ENCODE data around the gene FGB. TPM values are rescaled to one million over a fixed set of nuclear protein-coding genes. Genes with fewer than 3 reads are reported as not detected.
"Not testable (repeated sequence)": the region's sequence is repeated elsewhere in the genome, so short reads cannot be mapped to it uniquely, and the experiment has no call there.

Gene FGB
- polyA plus RNA-seq, 1 donor: not detected

DNA sequence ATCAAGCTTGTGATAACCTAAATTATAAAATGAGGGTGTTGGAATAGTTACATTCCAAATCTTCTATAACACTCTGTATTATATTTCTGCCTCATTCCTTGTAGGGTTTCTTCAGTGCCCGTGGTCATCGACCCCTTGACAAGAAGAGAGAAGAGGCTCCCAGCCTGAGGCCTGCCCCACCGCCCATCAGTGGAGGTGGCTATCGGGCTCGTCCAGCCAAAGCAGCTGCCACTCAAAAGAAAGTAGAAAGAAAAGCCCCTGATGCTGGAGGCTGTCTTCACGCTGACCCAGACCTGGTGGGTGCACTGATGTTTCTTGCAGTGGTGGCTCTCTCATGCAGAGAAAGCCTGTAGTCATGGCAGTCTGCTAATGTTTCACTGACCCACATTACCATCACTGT lies 2.9 kb downstream of the FGB start:
- no peak for DNase-seq (ENCODE audit: low read depth)

DNA sequence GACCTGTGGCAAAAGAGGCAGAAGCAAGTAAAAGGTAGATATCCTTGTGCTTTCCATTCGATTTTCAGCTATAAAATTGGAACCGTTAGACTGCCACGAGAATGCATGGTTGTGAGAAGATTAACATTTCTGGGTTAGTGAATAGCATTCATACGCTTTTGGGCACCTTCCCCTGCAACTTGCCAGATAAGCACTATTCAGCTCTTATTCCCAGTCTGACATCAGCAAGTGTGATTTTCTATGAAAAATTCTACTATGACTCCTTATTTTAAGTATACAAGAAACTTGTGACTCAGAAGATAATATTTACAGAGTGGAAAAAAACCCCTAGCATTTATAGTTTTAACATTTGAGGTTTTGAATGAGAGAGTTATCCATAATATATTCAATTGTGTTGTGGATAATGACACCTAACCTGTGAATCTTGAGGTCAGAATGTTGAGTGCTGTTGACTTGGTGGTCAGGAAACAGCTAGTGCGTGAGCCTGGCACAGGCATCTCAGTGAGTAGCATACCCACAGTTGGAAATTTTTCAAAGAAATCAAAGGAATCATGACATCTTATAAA lies 3.9 kb downstream of the FGB start:
- DNase-seq (ENCODE audit: low read depth): no peak

DNA sequence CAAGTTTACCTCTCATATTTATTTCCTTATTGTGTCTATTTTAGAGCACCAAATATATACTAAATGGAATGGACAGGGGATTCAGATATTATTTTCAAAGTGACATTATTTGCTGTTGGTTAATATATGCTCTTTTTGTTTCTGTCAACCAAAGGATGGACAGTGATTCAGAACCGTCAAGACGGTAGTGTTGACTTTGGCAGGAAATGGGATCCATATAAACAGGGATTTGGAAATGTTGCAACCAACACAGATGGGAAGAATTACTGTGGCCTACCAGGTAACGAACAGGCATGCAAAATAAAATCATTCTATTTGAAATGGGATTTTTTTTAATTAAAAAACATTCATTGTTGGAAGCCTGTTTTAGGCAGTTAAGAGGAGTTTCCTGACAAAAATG lies 6.2 kb downstream of the FGB start:
- no peak for DNase-seq (ENCODE audit: low read depth)

DNA sequence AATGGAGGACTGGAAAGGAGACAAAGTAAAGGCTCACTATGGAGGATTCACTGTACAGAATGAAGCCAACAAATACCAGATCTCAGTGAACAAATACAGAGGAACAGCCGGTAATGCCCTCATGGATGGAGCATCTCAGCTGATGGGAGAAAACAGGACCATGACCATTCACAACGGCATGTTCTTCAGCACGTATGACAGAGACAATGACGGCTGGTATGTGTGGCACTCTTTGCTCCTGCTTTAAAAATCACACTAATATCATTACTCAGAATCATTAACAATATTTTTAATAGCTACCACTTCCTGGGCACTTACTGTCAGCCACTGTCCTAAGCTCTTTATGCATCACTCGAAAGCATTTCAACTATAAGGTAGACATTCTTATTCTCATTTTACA lies 6.8 kb downstream of the FGB start:
- DNase-seq (ENCODE audit: low read depth): no peak

- DNase-seq (ENCODE audit: low read depth): no peak
Observed at GRCh38 chr4:154573190-154573870, 10.5 kb downstream of the FGB start.

DNA sequence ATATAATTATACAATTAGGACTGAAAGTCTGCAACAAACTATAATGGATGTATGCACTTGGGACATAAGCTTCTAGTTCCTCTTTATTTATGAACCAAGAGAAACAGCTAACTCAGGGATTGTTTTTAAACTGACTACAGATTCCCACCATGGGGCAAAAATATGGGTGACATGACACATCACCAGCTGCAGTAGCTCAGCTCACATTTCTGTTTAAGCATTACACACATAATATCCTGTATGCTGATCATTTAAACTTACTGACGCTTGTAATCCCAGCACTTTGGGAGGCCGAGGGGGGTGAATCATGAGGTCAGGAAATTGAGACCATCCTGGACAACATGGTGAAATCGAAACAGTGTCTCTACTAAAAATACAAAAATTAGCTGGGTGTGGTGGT lies 11.5 kb downstream of the FGB start:
- DNase-seq (ENCODE audit: low read depth): no peak

- DNase-seq (ENCODE audit: low read depth): no peak
Observed at GRCh38 chr4:154577324-154577723, 14.5 kb downstream of the FGB start.

DNA sequence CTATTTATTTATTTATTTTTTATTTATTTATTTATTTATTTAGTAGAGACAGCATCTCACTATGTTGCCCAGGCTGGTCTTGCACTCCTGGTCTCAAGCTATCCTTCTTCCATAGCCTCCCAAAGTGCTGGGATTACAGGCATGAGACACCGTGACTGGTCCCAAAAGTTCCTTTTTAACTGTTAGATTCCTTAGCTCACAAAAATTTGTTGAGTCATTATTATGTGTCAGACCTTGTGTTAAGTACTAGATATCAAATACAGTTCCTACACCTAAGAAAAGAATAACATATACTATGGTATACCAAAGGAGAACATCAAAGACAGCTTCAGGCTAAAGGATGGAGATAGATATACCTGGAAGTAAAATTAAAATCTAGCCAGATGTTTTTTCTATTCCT lies 16.1 kb downstream of the FGB start:
- DNase-seq (ENCODE audit: low read depth): no peak

- DNase-seq (ENCODE audit: low read depth): no peak
Observed at GRCh38 chr4:154579927-154580326, 17.1 kb downstream of the FGB start.

- DNase-seq (ENCODE audit: low read depth): no peak
Observed at GRCh38 chr4:154582723-154583122, 19.9 kb downstream of the FGB start.

DNA sequence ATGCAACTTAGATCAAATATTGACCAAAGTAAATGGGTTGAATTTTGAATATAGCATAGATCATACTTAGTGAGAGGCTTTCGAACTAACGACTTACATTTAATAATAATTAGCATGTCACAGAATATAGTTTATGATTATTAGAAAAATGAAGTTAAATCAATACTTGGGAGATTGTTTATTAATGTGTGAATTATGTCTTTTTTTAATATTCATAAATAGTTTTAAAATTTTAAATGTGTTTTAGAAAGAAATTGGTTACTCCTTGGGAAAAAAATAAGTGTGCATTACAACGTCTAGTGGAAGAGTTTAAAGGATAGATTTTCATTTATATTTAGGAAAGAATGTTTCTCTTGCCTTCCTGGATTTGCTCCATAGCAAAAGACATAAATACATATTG lies 20.4 kb downstream of the FGB start:
- no peak for DNase-seq (ENCODE audit: low read depth)

DNA sequence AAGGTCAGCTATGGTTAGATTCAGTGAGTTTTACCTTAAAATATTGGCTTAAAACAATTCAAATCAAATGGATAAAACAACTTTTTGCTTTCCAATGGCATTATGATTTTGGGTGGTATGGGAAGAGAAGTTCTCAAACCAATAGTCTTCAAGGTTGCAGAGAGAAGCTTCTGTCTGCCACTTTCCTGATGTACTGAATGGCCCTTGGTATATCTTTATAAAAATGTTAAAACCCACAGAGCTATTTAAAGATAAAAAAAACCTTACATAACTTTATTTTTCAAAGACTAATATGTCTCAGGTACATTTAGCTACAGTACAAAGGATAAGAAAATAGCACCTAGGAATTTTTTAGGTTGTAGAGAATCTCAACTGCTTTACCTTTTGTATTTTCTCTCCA lies 20.9 kb downstream of the FGB start:
- DNase-seq (ENCODE audit: low read depth): no peak

DNA sequence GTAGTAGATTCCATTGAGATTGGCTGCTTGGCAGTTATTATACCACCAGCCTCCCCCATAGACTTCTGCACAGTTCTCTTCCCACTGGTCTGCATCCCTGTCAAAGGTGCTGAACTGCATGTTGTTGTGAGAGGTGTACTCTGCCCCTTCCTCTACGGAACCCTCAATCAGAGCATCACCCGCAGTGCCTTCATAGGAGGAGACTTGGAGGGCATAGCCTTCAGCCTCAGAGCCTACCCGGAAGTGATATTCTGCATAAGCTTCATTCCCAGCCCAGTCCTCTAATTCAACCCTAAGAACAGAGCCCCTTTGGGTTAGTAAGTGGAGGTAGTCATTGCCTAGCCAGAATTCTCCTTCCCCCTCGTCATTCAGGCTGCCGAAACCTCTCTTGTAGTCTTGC lies 21.4 kb downstream of the FGB start:
- DNase-seq (ENCODE audit: low read depth): no peak

DNA sequence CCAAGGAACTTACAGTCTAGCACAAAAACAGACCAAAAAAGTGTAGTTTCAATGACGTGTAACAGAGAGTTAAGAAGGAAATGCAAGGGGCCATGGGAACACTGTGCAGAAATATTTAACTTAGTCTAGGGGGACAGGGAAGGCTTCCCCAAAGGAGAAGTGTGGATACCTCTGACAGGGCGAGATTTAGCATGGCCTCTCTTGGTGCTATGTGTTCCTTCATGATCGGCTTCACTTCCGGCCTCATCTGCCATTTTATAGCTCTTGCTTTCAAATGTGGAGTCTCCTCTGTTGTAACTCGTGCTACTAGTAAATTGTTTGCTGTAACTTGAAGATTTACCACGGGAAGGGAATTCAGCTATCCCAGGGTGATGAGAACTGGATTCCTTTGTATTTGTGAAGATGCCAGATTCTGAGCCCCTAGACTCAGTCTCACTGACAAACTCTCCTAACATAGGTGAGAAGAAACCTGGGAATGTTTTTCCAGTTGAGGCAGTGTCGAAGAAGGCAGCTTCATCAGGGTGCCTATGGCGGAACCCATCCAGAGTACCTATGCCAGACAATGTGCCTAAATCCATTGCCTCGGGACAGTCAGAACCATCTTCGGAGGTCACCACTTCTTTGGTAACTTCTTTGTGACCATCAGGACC lies 22.7 kb downstream of the FGB start:
- no peak for DNase-seq (ENCODE audit: low read depth)

DNA sequence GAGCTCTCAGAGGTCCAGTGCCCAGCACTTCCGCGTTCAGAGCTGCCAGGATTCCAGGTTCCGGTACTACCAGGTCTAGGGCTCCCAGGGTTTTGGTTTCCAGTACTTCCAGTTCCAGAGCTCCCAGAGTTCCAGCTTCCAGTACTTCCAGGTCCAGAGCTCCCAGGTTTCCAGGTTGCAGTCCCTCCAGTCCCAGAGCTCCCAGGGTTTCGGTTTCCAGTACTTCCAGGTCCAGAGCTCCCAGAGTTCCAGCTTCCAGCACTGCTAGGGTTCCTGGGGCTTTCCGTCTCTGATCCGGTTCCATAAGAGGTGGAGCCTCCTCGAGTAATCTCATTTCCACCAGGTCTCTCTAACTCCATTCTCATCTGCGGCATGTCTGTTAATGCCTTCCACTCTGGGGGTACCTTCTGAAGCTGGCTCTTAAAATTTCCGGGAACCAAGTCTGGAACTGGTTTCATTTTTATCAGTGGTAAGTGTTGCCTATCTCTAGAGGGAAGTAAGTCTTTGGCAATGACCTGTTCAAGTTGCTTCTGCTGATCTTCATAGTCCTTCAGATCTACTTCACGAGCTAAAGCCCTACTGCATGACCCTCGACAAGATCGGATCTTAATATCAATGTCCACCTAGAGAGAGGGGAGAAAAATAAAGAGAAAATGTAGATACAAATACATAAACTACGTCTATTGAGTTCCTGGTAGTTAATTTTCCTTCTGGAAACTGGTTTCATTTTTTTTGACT lies 23.7 kb downstream of the FGB start:
- DNase-seq (ENCODE audit: low read depth): no peak

DNA sequence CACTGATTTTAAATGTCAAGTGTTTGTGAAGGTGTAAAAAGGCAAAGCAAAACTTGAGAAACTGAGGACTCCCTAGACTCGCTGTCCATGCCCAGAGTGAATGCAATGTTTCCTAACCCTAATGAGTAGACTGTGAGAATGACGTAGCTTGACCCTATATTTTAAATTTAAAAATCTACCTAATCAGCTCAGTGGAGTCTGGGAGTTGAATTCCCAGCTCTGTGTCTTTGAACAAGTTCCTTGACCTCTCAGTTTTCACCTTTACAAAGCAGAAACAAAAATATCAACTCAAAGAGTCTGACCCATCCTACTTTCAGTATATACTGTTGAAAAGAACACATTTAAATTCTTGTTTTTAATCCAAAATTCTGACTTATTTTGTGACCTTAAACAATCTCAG lies 25.4 kb downstream of the FGB start:
- no peak for DNase-seq (ENCODE audit: low read depth)

DNA sequence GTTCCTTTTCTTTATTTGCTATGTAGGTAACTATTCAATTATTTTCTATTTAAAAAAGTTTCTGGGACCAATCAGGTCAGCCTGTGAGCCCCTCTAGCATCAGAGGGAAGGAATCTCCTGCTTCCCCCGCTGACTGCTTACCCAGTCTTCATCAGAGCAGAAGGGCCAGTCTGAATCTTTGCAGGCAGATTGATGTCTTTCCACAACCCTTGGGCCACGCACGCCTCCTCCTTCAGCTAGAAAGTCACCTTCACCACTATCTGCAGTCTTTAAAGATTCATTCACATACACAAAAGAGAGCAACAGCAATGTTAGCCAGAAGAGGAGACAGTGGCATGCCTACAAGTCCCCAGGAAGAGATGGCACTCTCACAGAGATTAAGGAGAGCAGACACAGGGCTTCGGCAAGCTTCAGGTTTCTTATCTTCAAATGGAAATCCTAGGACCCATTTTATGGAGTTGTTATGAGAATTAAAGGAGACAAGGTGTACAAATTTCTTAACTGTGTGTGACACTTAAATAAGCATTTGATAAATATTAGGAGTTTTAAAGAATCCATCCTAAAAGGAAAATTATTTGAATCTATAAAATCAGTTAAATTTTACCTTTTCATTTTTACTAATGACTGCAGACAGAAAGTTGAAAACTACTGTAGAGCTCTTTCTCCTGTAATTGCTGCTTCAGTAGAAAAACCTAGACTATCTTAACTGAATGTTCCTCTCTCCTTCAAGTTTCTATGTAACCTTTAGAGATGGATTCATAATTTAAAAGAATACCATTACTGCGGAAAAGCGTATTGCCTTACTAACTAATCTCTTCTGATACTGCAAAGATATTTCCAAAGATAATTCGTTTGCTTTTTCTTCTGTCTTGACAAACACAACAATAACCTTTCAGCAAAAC lies 26.7 kb downstream of the FGB start:
- no peak for DNase-seq (ENCODE audit: low read depth)

DNA sequence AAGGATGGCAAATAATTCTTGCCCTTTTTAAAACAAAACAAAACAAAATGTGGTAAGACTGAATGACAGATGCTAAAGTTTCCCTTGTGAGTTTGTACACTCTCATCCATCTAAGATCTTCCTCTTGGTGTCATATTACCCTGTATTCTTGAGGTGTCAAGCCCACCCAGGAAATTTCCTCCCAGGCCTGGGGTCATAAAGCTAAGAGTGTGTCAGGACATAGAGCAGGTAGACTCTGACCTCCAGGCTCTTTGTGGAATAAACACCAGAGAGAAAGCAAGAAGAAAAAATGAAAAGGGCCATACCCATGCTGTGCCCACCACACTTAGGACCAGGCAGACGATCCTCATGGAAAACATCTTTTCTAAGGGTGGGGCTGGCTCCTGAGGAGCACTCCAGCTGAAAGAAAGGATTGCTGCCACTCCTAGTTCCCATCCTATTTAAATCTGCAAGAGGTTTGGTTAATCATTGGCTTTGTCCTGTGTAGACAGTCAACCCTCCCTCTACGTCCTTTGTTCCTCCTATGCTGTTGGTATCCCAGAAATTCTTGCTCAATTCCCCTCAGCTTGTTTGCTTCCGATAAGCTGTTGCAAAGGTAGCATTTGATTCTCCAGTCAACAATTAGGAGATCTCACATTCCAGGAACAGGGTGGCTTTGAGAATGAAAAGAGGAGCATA lies 27.7 kb downstream of the FGB start, which contains the start of gene FGA:
Gene FGA, minus strand, starts transcription at position 414 of the 678 bp plus-strand sequence. Its CDS starts 55 bp downstream, at position 359.
- no peak for DNase-seq (ENCODE audit: low read depth)

- DNase-seq (ENCODE audit: low read depth): no peak
Observed at GRCh38 chr4:154591890-154592289, 29.1 kb downstream of the FGB start.

- DNase-seq (ENCODE audit: low read depth): no peak
Observed at GRCh38 chr4:154593868-154594267, 31.1 kb downstream of the FGB start.

- DNase-seq (ENCODE audit: low read depth): not testable (repeated sequence)
Observed at GRCh38 chr4:154594343-154594742, 31.5 kb downstream of the FGB start.
